Loucy (cell line): ENCODE results near the gene SLC27A1.

Experiments
- H2AFZ ChIP-seq: fragments of 200-600 bp; sonication (generic); 2 replicates; pipeline ENCODE4 v1.6.0; 2016; ENCODE audit warnings: antibody characterized with exemption, mild to moderate bottlenecking, low read length, moderate library complexity
- H3F3A ChIP-seq: fragments of 200-600 bp; 2 replicates; pipeline ENCODE4 v1.6.0; 2016; ENCODE audit warnings: antibody characterized with exemption, low read depth, mild to moderate bottlenecking
- H3K27me3 ChIP-seq: fragments of 200-600 bp; sonication (generic); 2 replicates; pipeline ENCODE4 v1.6.1; 2014; ENCODE audit warnings: low read length, mild to moderate bottlenecking; ENCODE audit not compliant: insufficient read depth, poor library complexity, severe bottlenecking
- H3K36me3 ChIP-seq: fragments of 200-600 bp; sonication (generic); 2 replicates; pipeline ENCODE4 v1.6.1; 2016; ENCODE audit warnings: low read length; ENCODE audit not compliant: insufficient read depth
- H3K4me1 ChIP-seq: fragments of 200-600 bp; sonication (generic); 2 replicates; pipeline ENCODE4 v1.5.1; 2014; ENCODE audit warnings: low read length, mild to moderate bottlenecking; ENCODE audit not compliant: insufficient read depth, poor library complexity, severe bottlenecking
- H3K4me2 ChIP-seq: fragments of 200-600 bp; sonication (generic); 2 replicates; pipeline ENCODE4 v1.6.0; 2014; ENCODE audit warnings: antibody characterized with exemption, low read length, low read depth, mild to moderate bottlenecking; ENCODE audit not compliant: poor library complexity, severe bottlenecking
- H3K4me3 ChIP-seq: fragments of 200-600 bp; sonication (generic); 2 replicates; pipeline ENCODE4 v1.5.1; 2014; ENCODE audit warnings: low read length, mild to moderate bottlenecking, mixed read lengths; ENCODE audit not compliant: poor library complexity, severe bottlenecking
- H3K79me2 ChIP-seq: fragments of 200-600 bp; sonication (generic); 2 replicates; pipeline ENCODE4 v1.6.1; 2014; ENCODE audit warnings: low read length; ENCODE audit not compliant: insufficient read depth
- H3K9ac ChIP-seq: fragments of 200-600 bp; sonication (generic); 2 replicates; pipeline ENCODE4 v1.6.0; 2014; ENCODE audit warnings: mild to moderate bottlenecking, low read depth, low read length, moderate library complexity; ENCODE audit not compliant: poor library complexity, severe bottlenecking
- H3K9me2 ChIP-seq: fragments of 200-600 bp; sonication (generic); replicated peaks from 2 replicates; pipeline ENCODE4 v1.6.1; 2016; ENCODE audit warnings: low read depth, low read length, mixed read lengths
- H3K9me3 ChIP-seq: fragments of 200-600 bp; sonication (generic); 2 replicates; pipeline ENCODE4 v1.6.1; 2014; ENCODE audit warnings: mild to moderate bottlenecking, antibody characterized with exemption, low read length, low read depth; ENCODE audit not compliant: insufficient read depth
- H4K20me1 ChIP-seq: fragments of 200-600 bp; sonication (generic); 2 replicates; pipeline ENCODE4 v1.6.0; 2014; ENCODE audit warnings: antibody characterized with exemption, low read length, mild to moderate bottlenecking; ENCODE audit not compliant: insufficient read depth, poor library complexity, severe bottlenecking
- CTCF ChIP-seq: fragments of 200-600 bp; sonication (generic); conservative IDR thresholded peaks from 2 replicates; pipeline ENCODE4 v1.5.1; 2014; ENCODE audit warnings: mild to moderate bottlenecking, antibody characterized with exemption, low read length
- EZH2phosphoT487 ChIP-seq: fragments of 200-600 bp; IDR thresholded peaks from 2 replicates; pipeline ENCODE4 v1.6.1; 2018; ENCODE audit warnings: antibody characterized with exemption, mild to moderate bottlenecking, moderate library complexity, borderline replicate concordance

SLC27A1 gene

GRCh38 chr19:17448131-17448967, 22.0 kb upstream of the SLC27A1 start, which contains the start of gene TMEM221:
Gene TMEM221, minus strand, starts transcription at chr19:17448668. Its CDS starts 206 bp downstream, at chr19:17448462.
- no peaks in the 10 kb centered on the region for H3K9me3 ChIP-seq
- H3K79me2 ChIP-seq = no peaks in the 10 kb centered on the region
- no peaks in the 10 kb centered on the region for H3K27me3 ChIP-seq
- no peak within 1 kb of the TSS for H3K9ac ChIP-seq
- TF ChIP-seq CTCF = peak; percentile 51
- no peak for TF ChIP-seq EZH2phosphoT487
- peak within 1 kb of the TSS; percentile 66 for H3K4me3 ChIP-seq
- H2AFZ ChIP-seq = peak within 1 kb of the TSS; percentile 75; the same call in 1 of the 2 replicates
- peaks cover 4% of the 10 kb centered on the region; the same call in 1 of the 2 replicates for H3F3A ChIP-seq
- peak within 1 kb of the TSS; percentile 63 for H3K4me2 ChIP-seq
- H3K36me3 ChIP-seq = no peaks in the 10 kb centered on the region
- no peaks in the 10 kb centered on the region for H3K9me2 ChIP-seq
- H4K20me1 ChIP-seq = no peaks in the 10 kb centered on the region
- H3K4me1 ChIP-seq = peaks cover 12% of the 10 kb centered on the region

GRCh38 chr19:17450264-17451075, 19.9 kb upstream of the SLC27A1 start:
- peak overlapping the region; percentile 57 for H3K4me2 ChIP-seq
- H3K4me3 ChIP-seq = no peak overlapping the region
- peaks cover 4% of the 10 kb centered on the region; the same call in 1 of the 2 replicates for H3F3A ChIP-seq
- no peaks in the 10 kb centered on the region for H4K20me1 ChIP-seq
- H3K36me3 ChIP-seq = no peaks in the 10 kb centered on the region
- H3K4me1 ChIP-seq = peaks cover 12% of the 10 kb centered on the region
- H3K27me3 ChIP-seq = no peaks in the 10 kb centered on the region
- peak overlapping the region; percentile 45 for H3K9ac ChIP-seq
- H2AFZ ChIP-seq = 0 out of 2 replicates have a peak overlapping the region, but pooled peaks have one; percentile 2
- no peaks in the 10 kb centered on the region for H3K9me2 ChIP-seq
- no peaks in the 10 kb centered on the region for H3K9me3 ChIP-seq
- no peak for TF ChIP-seq EZH2phosphoT487
- no peak for TF ChIP-seq CTCF
- no peaks in the 10 kb centered on the region for H3K79me2 ChIP-seq

GRCh38 chr19:17451820-17452219, 18.5 kb upstream of the SLC27A1 start:
- Histone ChIP-seq H3F3A (peaks cover 4% of the 10 kb centered on the region; the same call in 1 of the 2 replicates), H3K4me1 (peaks cover 12% of the 10 kb centered on the region), H3K36me3 (no peaks in the 10 kb centered on the region)

More at GRCh38 chr19:17451820-17452219, 18.5 kb upstream of the SLC27A1 start:
- H3K79me2 ChIP-seq = no peaks in the 10 kb centered on the region
- H2AFZ ChIP-seq = no peak overlapping the region
- H3K27me3 ChIP-seq = no peaks in the 10 kb centered on the region
- H3K9me3 ChIP-seq = no peaks in the 10 kb centered on the region
- no peak for TF ChIP-seq EZH2phosphoT487
- TF ChIP-seq CTCF = no peak
- H3K9me2 ChIP-seq = no peaks in the 10 kb centered on the region
- H3K4me2 ChIP-seq = no peak overlapping the region
- no peak overlapping the region for H3K4me3 ChIP-seq
- H4K20me1 ChIP-seq = no peaks in the 10 kb centered on the region
- H3K9ac ChIP-seq = no peak overlapping the region
